Neural progenitor cell (in vitro differentiated cells): ENCODE results near the gene CDH13.

Source experiments
- EZH2 ChIP-seq: fragments of 200-600 bp; sonication (generic); IDR thresholded peaks from 2 replicates; pipeline ENCODE4 v1.6.1; 2017; ENCODE audit warnings: antibody characterized with exemption, mild to moderate bottlenecking, moderate library complexity
- TF ChIP-seq, protein P1 (sequence below): fragments of 200-600 bp; sonication (generic); IDR thresholded peaks from 2 replicates; pipeline ENCODE4 v1.5.1; 2017; ENCODE audit warnings: antibody characterized with exemption, mild to moderate bottlenecking

DNA sequence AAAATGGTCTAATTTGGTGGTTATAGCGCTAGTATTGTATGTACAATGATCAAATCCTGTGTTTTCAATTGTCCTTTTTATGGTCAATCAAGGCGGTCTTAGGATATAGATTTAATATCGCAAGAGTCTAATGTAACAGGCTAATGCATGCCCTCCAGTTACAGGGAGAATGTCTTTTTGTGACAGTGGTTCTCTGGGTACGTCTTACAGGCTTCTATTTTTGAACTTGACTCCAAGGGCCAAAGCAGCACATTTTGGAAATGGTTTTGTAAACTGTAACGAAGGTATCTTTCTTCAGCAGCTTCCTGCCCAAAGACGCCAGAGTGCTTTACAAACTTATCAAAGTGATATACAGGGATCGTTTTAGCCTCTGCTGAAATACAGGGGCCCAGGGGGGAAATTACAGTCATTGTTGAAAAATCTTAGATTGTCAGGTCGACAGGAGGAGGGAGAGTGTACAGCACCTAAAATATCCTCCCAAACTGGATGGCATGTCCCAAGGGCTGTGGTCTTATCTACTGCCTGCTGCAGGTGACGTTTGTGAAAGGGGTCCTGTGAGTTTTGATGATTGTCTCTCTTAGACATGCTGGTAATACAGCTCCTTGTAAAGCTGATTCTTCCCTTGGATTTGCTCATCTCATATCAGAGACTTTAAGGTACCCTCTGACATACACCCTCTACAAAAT, 288.5 kb downstream of the CDH13 start:
- TF ChIP-seq, protein P1, sequence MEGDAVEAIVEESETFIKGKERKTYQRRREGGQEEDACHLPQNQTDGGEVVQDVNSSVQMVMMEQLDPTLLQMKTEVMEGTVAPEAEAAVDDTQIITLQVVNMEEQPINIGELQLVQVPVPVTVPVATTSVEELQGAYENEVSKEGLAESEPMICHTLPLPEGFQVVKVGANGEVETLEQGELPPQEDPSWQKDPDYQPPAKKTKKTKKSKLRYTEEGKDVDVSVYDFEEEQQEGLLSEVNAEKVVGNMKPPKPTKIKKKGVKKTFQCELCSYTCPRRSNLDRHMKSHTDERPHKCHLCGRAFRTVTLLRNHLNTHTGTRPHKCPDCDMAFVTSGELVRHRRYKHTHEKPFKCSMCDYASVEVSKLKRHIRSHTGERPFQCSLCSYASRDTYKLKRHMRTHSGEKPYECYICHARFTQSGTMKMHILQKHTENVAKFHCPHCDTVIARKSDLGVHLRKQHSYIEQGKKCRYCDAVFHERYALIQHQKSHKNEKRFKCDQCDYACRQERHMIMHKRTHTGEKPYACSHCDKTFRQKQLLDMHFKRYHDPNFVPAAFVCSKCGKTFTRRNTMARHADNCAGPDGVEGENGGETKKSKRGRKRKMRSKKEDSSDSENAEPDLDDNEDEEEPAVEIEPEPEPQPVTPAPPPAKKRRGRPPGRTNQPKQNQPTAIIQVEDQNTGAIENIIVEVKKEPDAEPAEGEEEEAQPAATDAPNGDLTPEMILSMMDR: no peak
- TF ChIP-seq EZH2: no peak
